Mucosa of stomach (tissue), 1 donor: ENCODE results near the gene ATP9A.

Source experiments
- H3K27me3 ChIP-seq: one replicate; pipeline ENCODE4 v1.7.0; 2013; ENCODE audit warnings: mild to moderate bottlenecking, low read length; ENCODE audit not compliant: control insufficient read depth, insufficient read depth
- H3K36me3 ChIP-seq: one replicate; pipeline ENCODE4 v1.7.0; 2013; ENCODE audit warnings: low read length; ENCODE audit not compliant: control insufficient read depth, insufficient read depth
- H3K4me1 ChIP-seq: one replicate; pipeline ENCODE4 v1.7.0; 2013; ENCODE audit warnings: mild to moderate bottlenecking, low read length; ENCODE audit not compliant: control insufficient read depth, insufficient read depth
- H3K4me3 ChIP-seq: one replicate; pipeline ENCODE4 v1.7.0; 2013; ENCODE audit warnings: low read length
- H3K9ac ChIP-seq: one replicate; pipeline ENCODE4 v1.7.0; 2013; ENCODE audit warnings: mild to moderate bottlenecking, low read length, moderate library complexity
- H3K9me3 ChIP-seq: one replicate; pipeline ENCODE4 v1.7.0; 2013; ENCODE audit warnings: mild to moderate bottlenecking, low read length, moderate library complexity; ENCODE audit not compliant: control insufficient read depth
- donor health status: Pancreatic carcinoma.

ATP9A gene

DNA sequence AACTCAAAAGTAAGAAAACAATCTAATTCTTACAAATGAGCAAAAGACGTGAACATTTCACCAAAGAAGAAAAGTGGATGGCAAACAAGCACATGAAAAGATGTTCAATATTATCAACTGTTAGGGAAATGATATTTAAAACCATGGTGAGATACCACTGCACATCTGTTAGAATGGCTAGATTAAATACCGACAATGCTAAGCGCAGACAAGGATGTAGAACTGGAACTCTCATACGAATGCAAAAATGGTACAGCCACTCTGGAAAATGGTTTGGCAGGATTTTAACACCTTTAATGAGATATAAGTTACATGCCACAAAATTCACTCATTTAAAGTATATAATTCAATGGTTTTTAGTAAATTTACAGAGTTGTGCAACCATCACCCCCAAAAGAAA is 181.0 kb downstream of the ATP9A start:
- no peaks in the 10 kb centered on the region for H3K36me3 ChIP-seq
- H3K9ac ChIP-seq = no peak overlapping the region
- H3K9me3 ChIP-seq = no peaks in the 10 kb centered on the region
- H3K4me3 ChIP-seq = no peak overlapping the region
- no peaks in the 10 kb centered on the region for H3K27me3 ChIP-seq
- H3K4me1 ChIP-seq = no peaks in the 10 kb centered on the region

DNA sequence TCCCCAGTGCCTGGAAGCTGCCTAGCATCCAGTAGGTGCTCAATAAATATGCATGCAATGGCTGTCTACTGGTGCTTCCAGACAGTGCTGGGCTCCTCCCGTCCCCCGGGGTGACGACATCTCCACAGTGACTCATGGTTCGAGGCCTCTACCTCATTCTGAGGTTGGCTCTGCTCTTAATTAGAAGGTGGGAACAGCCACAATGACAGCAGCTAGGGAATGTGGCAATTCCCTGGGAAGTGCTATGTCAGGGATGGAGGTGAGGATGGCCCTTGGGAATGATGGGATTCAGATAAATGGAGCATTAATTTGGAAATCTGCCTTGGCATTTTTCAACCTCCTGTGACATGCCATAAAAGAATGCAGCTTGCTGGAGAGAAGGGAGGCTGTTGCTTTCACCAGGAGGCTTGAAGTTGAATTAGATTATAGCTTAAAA is 182.2 kb downstream of the ATP9A start:
- no peaks in the 10 kb centered on the region for H3K9me3 ChIP-seq
- no peaks in the 10 kb centered on the region for H3K36me3 ChIP-seq
- no peak overlapping the region for H3K9ac ChIP-seq
- no peaks in the 10 kb centered on the region for H3K4me1 ChIP-seq
- H3K27me3 ChIP-seq = no peaks in the 10 kb centered on the region
- H3K4me3 ChIP-seq = no peak overlapping the region

DNA sequence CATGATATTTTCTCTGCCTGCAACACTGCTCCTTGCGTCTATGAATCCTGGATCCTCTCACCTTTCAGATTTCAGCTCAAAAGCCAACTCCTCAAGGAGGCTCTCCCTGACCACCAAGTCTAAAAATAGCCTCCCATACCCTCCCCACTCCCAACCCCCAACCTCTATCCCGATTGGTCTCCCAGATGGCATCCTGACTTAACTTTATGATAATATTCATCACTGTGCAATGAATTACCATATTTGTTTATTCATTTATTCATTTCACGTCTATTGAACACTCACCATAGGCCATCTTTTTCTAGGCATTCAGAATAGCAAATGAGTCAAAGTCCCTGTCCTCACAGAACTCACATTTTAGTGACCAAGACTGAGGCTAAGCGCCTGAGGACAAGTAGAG is 183.0 kb downstream of the ATP9A start:
- no peaks in the 10 kb centered on the region for H3K9me3 ChIP-seq
- no peak overlapping the region for H3K9ac ChIP-seq
- no peaks in the 10 kb centered on the region for H3K36me3 ChIP-seq
- no peaks in the 10 kb centered on the region for H3K4me1 ChIP-seq
- H3K27me3 ChIP-seq = no peaks in the 10 kb centered on the region
- H3K4me3 ChIP-seq = no peak overlapping the region

DNA sequence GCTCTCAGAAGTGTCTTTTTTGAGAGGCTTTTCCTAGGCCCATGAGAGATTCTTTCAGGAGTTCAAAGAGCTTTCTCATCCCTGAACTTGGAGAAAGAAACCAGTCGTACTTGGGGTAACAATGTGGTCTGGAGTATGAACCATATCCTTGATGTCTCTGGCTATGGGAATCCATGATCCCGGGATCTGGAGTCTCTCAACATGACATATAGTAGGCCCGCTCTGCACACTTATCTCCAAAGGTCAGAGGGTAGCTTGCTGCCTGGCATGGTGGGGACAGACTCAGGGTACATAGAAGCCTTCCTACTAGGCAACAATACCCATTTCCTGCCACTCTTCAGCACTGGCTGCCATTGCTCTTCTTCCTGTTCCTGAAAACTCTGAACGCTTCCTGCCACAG is 183.5 kb downstream of the ATP9A start:
- no peaks in the 10 kb centered on the region for H3K27me3 ChIP-seq
- H3K4me1 ChIP-seq = no peaks in the 10 kb centered on the region
- no peaks in the 10 kb centered on the region for H3K9me3 ChIP-seq
- H3K36me3 ChIP-seq = no peaks in the 10 kb centered on the region
- no peak overlapping the region for H3K9ac ChIP-seq
- no peak overlapping the region for H3K4me3 ChIP-seq

DNA sequence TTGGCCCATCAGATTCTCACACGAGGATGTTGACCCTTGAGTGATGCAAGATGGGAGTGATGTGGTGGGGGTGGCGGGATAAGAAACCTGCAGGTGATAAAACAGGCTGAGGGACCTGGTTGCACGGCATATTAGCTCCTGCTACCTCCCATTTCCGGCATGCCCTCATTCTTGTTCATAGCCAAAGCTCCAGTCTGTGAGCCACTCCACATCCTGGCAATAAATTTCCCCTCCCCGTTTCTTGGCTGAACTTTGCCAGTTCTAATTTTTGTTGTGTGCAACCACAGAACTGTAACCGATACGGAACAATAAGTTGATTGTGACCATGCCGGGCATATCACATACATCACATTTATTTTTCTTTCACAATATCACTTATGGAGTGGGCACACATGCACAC is 184.1 kb downstream of the ATP9A start:
- H3K9ac ChIP-seq = no peak overlapping the region

DNA sequence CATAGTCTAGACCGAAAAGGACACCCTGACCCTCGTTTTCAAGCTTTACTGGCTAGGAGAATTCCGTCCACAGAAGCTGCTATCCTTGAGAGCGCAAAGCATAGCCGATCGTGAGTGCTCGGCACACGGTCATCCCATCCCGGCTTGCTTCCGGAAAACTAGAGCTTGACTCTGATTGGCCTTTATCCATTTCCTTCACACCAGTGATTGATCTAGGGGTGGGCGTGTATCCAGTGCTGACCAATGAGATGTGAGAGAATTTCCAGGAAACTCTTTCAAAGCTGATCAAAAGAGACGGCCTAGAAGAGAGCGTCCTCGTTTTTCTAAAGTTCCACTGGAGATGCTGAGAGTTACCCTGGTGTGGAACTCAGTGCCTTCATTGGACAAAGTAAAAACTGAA is 184.7 kb downstream of the ATP9A start:
- Histone ChIP-seq H3K4me3 (no peak overlapping the region), H3K9ac (no peak overlapping the region), H3K36me3 (no peaks in the 10 kb centered on the region), H3K27me3 (no peaks in the 10 kb centered on the region), H3K9me3 (no peaks in the 10 kb centered on the region), H3K4me1 (no peaks in the 10 kb centered on the region)

More for the DNA sequence above, 184.1 kb downstream of the ATP9A start:
- H3K4me1 ChIP-seq = no peaks in the 10 kb centered on the region
- no peak overlapping the region for H3K4me3 ChIP-seq
- H3K27me3 ChIP-seq = no peaks in the 10 kb centered on the region
- no peaks in the 10 kb centered on the region for H3K36me3 ChIP-seq
- H3K9me3 ChIP-seq = no peaks in the 10 kb centered on the region

DNA sequence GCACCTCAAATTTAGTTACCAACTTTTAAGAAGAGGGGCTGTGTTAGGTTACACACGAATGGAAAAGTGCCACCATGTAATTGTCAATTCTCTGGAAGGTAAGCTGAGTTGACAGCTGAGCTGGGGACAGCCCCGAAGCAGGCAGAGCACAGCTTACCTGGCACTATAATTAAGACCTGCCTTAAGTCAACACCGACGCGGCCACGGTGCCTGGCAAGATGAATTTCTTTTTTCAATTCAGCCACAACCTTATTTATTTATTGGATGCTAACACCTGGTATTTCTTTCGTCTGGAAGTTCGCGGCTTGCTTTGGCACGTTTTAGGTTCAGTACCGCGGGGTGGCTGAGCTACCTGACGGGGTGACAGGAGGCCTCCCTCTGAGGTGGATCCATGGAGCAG is 185.1 kb downstream of the ATP9A start:
- Histone ChIP-seq H3K4me3 (no peak overlapping the region), H3K27me3 (no peaks in the 10 kb centered on the region), H3K9ac (no peak overlapping the region), H3K9me3 (no peaks in the 10 kb centered on the region), H3K4me1 (no peaks in the 10 kb centered on the region), H3K36me3 (no peaks in the 10 kb centered on the region)

DNA sequence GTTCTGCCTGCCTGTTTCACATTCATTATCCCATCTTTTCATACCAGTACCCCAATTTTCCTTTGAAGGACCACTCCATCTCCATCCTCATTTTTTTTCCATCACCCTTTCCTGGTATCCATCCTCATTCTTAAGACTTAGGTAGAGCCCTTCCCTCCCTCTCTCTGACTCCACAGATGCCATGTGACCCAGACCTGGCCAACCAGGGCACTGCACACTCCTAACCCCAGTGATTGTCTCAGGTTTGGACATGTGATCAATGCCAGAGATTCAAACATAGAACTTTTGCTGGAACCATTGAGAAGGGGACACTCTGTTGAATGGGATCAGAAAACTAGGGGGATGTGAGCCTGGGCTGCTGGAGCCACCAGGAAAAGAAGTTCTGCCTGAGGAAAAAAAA is 186.6 kb downstream of the ATP9A start:
- Histone ChIP-seq H3K36me3 (no peaks in the 10 kb centered on the region), H3K9me3 (no peaks in the 10 kb centered on the region), H3K4me1 (no peaks in the 10 kb centered on the region), H3K9ac (no peak overlapping the region), H3K4me3 (no peak overlapping the region), H3K27me3 (no peaks in the 10 kb centered on the region)

DNA sequence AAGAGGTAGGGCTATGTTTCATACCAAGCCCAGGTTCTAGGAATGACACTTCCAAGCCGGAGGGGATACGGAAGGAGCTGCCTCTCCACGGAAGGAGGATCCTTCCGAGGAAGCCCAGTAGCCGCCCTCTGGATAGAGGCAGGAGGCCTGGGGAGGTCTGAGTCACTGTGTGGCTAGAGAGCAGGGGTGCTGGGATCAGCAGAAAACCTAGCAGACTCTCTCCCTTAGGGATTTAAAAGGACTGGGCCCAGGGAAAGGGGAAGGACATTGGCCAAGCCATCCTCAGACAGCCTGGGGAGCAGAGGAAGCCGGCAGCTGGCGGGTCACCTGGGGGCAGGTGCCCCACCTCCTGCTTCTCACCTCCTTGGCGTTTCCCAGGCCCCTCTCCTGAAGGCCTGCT is 189.1 kb downstream of the ATP9A start:
- no peak overlapping the region for H3K9ac ChIP-seq
- H3K36me3 ChIP-seq = no peaks in the 10 kb centered on the region
- H3K27me3 ChIP-seq = no peaks in the 10 kb centered on the region
- no peaks in the 10 kb centered on the region for H3K4me1 ChIP-seq
- H3K9me3 ChIP-seq = no peaks in the 10 kb centered on the region
- H3K4me3 ChIP-seq = no peak overlapping the region

DNA sequence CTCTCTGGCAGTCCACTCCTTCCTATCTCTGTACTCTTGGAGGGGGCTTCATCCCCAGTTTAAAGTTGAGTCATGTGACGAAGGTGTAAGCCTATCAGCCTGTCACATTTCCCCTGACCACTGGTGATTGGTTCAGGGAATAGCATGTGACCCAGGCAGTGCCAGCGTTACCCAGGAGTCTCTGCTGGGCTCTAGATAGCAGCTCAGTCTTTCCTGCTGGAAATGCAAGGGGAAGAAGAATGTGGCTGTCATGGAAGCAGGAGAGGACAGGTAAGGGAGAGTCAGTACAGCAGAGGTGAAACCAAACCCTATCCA is 190.1 kb downstream of the ATP9A start:
- H3K9me3 ChIP-seq = no peaks in the 10 kb centered on the region
- H3K4me1 ChIP-seq = no peaks in the 10 kb centered on the region
- H3K9ac ChIP-seq = no peak overlapping the region
- no peak overlapping the region for H3K4me3 ChIP-seq
- H3K27me3 ChIP-seq = no peaks in the 10 kb centered on the region
- no peaks in the 10 kb centered on the region for H3K36me3 ChIP-seq

DNA sequence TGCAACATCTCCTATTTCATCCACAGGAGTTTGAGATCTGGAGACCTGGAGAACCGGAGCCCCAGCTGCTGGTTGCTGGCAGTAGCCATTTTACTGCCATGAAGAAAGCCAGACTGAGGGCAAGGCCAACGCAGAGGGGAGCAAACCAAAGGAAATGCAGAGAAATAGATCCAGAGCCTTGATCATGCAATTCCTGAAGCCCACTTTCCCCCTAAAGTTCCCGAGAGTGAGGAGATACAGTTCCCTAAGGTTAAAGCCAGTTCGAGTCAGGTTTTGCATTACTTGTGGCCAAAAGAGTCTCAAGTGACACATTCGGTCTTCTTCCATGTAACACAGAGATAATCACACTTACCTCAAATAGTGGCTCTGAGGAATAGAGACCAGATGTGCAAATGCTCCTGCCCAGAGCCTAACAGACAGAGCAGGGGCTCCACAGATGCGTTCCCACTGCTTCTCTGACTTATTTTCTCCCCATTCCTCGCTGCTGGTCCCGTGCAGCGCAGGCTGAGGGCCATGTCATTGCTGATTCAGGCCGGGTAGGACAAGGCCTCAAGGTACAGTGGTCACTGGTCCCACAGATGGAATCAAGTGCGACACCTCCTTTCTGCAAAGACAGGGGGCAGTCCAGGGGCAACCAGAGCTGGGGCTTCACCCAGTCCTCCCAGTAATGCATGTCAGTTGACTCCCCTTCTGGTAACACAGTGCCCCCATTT is 190.6 kb downstream of the ATP9A start:
- H3K9ac ChIP-seq = no peak overlapping the region
- H3K4me1 ChIP-seq = no peaks in the 10 kb centered on the region
- H3K27me3 ChIP-seq = no peaks in the 10 kb centered on the region
- no peaks in the 10 kb centered on the region for H3K36me3 ChIP-seq
- H3K9me3 ChIP-seq = no peaks in the 10 kb centered on the region
- no peak overlapping the region for H3K4me3 ChIP-seq

DNA sequence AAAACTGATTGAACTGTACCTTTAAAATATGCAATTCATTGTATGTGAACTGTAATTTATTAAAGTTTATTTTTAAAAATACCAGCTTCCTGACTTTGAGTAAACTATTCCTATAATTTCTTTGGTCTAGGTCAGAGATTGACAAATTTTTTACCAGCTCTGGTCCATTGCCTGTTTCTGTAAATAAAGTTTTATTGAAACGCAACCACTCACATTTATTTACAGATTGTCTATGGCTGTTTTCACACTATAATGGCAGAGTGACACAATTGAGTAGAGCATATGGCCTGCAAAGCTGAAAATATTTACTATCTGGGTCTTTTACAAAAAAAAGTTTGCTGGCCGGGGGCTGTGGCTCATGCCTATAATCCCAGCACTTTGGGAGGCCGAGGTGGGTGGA is 192.7 kb downstream of the ATP9A start:
- Histone ChIP-seq H3K9ac (no peak overlapping the region), H3K9me3 (no peaks in the 10 kb centered on the region), H3K27me3 (no peaks in the 10 kb centered on the region), H3K36me3 (no peaks in the 10 kb centered on the region), H3K4me3 (no peak overlapping the region), H3K4me1 (no peaks in the 10 kb centered on the region)
